Jurkat, Clone E6-1 (cell line): ENCODE measurements around the gene HSPA4. TPM values are rescaled to one million over a fixed set of nuclear protein-coding genes. Genes with fewer than 3 reads are reported as not detected.
"Not testable (repeated sequence)": the region's sequence is repeated elsewhere in the genome, so short reads cannot be mapped to it uniquely, and the experiment has no call there.

Experiments
- DNase-seq: peaks from one replicate; pipeline ENCODE4 v3.0.0-alpha.2; 2011; ENCODE audit warnings: low read depth, low spot score
- H3K4me3 ChIP-seq: 2 replicates; pipeline ENCODE4 v1.5.1; 2011; ENCODE audit warnings: mild to moderate bottlenecking, low read length, control low read depth, moderate library complexity
- polyA plus RNA-seq: library from polyadenylated mRNA; unstranded; fragments of >200 nt; gene quantifications from one replicate; pipeline ENCODE4 v1.2.1, GENCODE V29; 2012; ENCODE audit warnings: missing spikeins; ENCODE audit not compliant: insufficient read length, insufficient read depth

HSPA4 gene
- 222 TPM for polyA plus RNA-seq

DNA sequence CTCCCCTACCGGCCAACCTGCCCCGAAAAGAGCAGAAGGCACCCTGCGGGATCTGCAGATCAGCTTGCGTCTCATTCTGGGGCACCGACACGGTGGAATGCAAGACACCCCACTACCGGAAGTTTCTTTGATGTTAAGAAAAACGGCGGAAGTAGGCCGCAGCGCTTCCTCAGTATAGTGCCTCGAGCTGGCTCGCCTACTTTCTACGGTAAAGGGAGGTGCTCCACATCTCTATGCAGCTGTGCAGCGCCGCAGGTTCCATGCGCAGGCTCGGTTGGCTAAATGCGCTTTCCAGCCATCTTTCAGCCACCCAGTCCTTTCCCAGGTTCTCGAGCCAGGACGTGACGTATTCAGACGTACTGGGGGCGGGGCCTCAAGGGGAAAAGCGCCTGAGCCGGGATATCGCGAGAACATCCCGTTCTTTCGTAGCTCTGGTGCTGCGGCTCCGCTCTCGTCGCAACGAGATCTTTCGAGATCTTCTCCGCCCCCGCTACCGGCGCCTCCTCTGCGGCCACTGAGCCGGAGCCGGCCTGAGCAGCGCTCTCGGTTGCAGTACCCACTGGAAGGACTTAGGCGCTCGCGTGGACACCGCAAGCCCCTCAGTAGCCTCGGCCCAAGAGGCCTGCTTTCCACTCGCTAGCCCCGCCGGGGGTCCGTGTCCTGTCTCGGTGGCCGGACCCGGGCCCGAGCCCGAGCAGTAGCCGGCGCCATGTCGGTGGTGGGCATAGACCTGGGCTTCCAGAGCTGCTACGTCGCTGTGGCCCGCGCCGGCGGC, at the start of gene HSPA4:
HSPA4 (plus strand) TSS at position 472 of the 775 bp plus-strand sequence; CDS start at position 710, 238 bp downstream.
- peak; percentile 99 for DNase-seq
- peak within 1 kb of the TSS; percentile 99 for H3K4me3 ChIP-seq

DNA sequence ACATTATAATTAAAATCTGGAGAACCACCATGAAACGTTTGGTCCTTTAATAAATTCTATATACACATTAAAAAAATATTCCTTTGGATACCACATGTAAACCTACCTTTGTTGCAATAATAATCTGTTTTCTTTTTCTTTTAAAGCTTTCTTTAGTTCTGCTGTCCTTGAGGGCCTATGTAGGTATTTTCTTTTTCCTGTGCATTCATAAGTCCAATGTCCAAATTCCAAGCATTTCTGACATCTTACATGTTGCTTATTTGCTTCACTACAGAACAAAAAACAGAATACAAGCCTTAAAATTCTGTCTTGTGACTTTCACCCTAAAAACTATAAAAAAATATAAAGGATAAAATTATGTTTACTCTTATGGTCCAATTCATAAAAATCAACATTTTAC, 45.2 kb upstream of the HSPA4 start:
- H3K4me3 ChIP-seq, result no peak overlapping the region
- no peak for DNase-seq

DNA sequence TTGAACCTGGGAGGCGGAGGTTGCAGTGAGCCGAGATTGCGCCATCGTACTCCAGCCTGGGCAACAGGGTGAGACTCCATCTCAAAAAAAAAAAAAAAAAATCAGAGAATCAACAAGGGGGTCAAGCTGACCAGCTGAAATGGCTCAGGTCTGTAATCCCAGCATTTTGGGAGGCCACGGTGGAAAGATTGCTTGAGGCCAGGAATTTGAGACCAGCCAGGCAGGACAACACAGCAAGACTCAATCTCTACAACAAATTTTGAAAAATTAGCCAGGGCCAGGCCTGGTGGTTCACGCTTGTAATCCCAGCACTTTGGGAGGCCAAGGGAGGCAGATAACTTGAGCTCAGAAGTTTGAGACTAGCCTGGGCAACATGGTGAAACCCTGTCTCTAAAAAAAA, 43.4 kb upstream of the HSPA4 start:
- H3K4me3 ChIP-seq, DNase-seq: not testable (repeated sequence)

DNA sequence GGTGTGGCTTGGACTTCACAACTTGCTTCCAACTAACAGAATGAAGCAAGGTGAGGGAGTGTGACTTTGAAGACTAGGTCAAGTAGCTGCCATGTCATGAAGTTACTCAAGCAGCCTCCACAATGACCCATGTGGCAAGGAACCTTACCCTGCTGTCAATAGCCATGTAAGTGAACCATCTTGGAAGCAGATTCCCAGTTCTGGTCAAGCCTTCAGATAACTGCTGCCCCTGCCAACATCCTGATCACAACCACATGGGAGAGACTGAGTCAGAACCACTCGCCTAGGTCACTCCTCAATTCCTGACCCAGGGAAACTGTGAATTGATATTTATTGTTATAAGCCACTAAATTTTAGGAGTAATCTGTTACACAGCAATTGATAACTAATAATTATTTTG, 36.3 kb upstream of the HSPA4 start:
- no peak for DNase-seq
- no peak overlapping the region for H3K4me3 ChIP-seq

DNA sequence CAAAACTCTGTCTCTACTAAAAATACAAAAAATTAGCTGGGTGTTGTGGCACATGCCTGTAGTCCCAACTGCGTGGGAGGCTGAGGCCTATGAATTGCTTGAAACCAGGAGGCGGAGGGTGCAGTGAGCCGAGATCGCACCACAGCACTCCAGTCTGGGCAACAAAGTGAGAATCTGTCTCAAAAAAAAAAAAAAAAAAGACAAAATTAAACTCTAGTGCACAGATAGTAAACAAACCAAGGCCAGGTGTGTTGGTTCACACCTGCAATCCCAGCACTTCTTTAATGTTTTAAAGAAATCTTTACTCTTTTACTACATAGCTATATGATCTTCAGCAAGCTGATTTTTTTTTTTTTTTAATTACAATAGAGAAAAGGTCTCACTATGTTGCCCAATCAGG, 33.8 kb upstream of the HSPA4 start:
- no peak overlapping the region for H3K4me3 ChIP-seq
- no peak for DNase-seq

DNA sequence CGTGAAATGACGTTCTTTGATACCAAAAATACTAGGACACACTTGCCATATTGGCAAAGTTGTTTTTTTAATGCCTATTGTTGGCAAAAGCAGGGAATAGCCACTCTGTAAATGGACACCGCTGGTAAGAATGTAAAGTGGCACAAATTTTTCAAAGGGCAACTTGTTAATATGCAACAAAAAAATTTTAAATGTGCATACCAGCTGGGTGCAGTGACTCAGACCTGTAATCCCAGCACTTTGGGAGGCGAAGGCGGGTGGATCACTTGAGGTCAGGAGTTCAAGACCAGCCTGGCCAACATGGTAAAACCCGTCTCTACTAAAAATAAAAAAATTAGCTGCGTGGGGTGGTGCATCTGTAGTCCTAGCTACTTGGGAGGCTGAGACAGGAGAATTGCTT, 32.3 kb upstream of the HSPA4 start:
- DNase-seq, H3K4me3 ChIP-seq: not testable (repeated sequence)

DNA sequence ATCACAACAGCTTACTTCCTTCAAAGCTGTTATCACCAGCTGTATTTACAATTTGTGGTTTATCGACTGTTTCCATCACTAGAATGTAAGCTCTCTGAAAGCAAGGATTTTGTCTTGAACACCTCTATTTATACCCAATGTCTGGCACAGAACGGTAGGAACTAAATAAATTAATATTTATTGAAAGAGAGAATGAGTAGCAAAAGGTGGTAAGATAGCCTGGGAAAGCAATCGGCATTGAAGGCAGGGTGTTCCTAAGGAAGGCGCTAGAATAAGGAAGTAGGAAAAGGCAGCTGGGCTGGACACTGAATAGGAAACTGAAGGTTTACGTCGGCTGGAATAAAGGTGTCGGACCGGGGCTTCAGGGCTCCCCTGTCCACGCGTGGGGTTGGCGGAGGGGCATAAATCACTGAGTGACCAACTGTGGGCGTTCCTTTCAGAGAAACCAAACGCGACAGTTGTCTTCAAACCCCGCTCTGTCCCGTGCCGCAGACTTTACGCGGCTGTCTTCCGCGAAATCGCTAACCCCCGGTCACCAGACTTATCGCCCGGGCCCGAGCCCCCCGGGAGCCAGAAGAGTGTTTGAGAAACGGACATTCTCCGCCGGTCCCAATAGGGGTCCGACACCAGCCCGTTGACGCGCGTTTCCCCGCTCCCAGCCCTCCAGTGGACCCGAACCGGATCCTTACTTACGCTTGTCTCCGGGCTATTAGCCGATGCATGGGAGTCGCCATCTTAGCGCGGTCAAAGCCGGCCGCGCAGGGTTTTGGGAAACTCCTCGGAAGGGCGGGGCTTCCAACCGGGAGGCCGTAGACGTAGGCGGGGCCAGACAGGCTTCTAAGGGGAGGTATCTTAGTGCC, 25.8 kb upstream of the HSPA4 start, which contains the start of gene ZCCHC10:
ZCCHC10 (minus strand) TSS at position 746 of the 860 bp plus-strand sequence; CDS start at position 734, 12 bp downstream.
- peak; percentile 90 for DNase-seq
- H3K4me3 ChIP-seq, result peak within 1 kb of the TSS; percentile 98

DNA sequence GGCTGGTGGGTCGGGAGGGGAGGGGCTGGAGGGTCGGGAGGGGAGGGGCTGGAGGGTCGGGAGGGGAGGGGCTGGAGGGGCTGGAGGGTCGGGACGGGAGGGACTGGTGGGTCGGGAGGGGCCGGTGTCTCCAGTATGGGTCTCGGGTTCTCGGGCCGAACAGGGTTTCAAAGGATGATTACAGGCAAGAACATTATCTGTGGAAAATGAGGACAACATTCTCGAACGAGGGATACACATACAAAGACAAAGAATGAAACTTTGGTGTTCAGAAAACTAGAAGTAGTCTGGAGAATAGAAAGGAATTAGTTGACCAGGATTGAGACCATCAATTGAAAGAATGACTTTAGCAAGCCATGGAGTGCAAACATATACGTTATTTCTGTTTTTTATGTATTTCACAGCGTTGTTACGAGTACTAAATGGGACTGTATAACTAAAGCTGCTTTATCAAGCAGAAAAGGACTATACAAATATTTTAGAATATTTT, 25.1 kb upstream of the HSPA4 start:
- peak overlapping the region; percentile 98 for H3K4me3 ChIP-seq
- no peak for DNase-seq

DNA sequence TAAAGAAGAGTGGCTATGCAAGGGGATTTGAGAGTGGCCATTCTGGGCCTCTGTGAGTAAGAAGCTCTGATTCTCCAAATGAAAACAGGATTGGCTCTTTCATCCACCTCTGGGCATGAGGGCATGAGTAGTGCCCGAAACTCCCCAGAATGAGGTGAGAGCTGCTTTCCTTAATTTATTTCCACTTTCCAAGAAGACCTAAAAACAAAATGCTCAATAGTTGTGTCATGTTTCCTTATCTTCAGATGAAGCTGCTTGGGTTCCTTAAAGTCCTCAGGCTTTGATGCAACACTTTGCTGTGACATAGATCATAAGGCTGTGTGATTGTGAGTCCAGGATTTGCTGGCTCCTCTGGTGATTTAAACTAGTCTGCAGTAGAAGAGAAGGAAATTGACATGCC, 22.4 kb upstream of the HSPA4 start:
- DNase-seq, result no peak
- H3K4me3 ChIP-seq, result no peak overlapping the region

DNA sequence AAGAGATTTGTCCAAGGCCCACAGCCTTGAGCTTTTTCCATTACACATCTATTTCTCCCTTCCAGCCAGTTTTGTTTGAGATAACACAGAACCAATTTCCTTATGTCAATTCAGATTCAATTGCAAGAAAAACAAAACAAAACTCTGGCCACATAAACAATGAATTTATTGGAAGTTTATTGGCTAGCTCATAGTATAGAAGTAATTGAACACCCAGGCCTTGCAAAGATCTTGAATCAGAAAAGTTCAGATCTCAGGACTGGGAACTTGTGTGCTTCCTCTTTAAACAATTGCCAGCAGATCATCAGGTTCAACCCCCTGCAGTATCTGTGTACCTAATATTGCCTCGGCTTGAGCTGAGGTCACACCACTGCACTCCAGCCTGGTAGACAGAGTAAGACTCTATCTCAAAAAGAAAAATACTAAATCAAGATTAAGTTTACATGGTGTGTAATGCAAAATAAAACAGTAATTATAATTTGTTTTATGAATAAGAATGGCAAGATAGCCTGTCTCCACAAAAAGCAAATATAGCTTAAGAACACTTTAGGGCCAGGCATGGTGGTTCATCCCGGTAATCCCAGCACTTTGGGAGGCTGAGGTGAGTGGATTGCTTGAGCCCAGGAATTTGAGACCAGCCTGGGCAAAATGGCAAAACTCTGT, 21.3 kb upstream of the HSPA4 start:
- no peak for DNase-seq
- no peak overlapping the region for H3K4me3 ChIP-seq

DNA sequence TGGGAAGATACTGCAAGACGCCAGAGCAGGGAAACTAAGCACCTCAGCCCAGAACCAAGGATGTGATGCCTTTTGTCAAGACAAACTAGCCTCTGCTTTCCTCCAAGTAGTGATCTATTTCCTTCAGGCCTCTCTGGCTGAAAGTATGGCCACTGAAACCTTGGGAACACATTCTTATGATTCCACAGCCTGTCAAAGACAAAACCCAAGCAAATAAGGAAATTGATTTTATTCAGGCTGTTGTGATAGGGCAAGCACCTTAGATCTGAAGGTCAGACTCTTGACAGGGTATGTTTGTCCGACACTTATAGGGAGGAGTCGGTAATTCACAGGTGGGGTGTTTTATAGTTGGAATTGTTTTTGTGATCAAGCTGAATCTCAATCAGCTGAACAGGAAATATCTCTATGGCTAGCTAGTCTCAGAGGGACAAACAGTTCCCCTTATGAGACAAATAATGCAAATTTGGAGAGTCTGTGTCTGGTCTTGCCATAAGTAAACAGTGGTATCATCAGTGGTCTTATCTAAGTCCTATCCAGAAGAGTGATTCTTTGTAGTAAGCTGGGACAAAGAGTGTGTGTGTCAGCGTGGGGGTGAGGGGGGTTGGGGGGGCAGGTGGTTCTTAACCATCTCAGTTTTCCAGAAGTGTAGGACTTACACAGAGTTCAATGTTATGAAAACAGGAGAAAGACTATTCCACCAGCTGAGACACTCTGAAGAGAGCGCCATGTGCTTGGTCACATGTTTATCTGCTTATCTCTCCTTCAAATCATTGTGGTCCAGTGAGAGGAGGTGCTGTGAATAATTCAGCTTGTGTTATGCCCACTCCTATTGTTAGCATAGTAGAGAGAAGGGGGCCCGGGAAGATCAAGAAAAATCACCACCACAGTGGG, 18.7 kb upstream of the HSPA4 start:
- H3K4me3 ChIP-seq, result no peak overlapping the region
- DNase-seq, result no peak

DNA sequence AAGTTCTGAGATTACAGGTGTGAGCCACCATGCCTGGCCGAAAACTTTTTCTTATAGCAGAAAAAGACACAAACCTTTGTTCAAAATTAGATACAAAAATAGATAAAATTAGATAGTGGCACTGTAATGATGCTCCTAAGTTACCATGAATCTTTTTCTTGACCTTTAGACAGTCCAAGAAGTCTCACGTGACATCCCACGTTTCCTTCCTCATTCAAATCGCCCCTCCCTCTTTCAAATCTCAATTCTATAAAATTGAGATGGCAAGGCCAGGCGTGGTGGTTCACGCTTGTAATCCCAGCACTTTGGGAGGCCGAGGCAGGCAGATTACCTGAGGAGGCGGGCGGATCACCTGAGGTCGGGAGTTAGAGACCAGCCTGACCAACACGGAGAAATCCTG, 17.7 kb upstream of the HSPA4 start:
- H3K4me3 ChIP-seq, result no peak overlapping the region
- no peak for DNase-seq

DNA sequence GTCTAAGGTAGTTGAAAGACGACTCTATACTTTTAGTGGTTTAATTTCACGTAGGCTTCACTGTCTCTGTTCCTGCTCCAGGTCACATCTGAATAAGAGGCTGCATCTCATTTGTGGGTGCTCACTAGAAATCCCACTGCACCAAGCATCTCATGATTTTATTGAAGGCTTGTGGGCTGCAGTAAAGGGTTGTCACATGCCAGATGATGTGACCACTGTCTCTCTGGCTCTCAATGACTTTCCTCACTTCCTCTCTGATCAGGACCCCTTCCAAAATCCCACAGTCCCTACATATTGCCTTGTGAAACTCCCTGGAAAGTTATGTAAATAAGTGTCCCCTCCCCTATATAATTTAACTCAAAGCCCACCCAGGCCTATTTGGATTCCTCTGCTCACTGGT, 16.6 kb upstream of the HSPA4 start:
- no peak overlapping the region for H3K4me3 ChIP-seq

DNA sequence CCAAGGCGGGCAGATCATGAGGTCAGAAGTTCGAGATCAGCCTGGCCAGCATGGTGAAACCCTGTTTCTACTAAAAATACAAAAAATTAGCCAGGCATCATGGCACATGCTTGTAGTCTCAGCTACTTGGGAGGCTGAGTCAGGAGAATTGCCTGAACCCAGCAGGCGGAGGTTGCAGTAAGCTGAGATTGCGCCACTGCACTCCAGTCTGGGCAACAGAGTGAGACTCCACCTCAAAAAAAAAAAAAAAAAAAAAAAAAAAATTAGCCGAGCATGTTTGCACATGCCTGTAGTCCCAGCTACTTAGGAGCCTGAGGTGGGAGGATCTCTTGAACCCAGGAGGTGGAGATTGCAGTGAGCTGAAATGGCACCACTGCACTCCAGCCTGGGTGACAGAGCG, 15.1 kb upstream of the HSPA4 start:
- DNase-seq, H3K4me3 ChIP-seq: not testable (repeated sequence)

More for the DNA sequence above, 16.6 kb upstream of the HSPA4 start:
- DNase-seq, result no peak

DNA sequence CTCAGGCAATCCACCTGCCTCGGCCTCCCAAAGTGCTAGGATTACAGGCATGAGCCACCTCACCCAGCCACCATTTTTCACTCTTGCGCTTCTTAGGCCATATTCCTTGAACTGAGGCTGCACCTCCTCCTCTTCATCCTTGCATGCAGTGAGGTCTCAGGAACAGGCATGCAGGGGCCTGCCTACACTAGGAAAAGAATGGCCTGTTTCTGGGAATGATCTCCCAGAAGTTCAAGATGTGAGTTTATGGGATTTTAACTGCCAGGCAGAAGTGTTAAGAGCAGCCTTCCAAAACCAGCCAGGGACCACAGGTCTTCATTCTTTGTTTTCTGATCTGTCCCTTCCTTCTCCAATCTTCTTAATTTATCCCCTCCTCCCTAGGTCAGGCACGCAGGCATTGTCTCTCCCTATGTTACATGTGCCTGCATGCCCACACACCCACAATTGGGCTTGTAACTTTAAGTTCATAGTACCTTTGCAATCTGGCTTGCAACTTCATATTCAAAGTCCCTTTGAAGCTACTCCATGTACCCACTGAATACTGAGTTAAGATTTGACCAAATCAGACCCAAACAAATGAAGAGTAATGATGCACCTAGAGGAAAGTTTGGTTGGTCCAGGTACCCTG, 10.5 kb upstream of the HSPA4 start:
- DNase-seq, result no peak
- H3K4me3 ChIP-seq, result no peak overlapping the region

DNA sequence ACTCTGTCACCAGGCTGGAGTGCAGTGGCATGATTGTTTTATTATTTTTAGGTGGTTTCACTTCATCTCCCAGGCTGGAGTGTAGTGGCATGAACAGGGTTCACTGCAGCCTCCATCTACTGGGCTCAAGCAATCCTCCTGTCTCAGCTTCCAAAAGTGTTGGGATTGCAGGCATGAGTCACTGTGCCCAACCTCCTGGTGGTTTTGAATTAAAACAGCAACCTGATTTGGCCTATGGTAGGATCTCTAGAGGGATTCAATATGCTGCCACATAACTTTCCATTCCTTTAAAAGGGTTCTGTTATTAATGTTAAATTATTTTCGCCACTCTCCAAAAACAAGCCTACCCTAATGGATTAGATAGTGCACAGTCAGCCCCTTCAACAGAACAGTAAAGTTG, 9.9 kb upstream of the HSPA4 start:
- H3K4me3 ChIP-seq, result no peak overlapping the region
- no peak for DNase-seq

DNA sequence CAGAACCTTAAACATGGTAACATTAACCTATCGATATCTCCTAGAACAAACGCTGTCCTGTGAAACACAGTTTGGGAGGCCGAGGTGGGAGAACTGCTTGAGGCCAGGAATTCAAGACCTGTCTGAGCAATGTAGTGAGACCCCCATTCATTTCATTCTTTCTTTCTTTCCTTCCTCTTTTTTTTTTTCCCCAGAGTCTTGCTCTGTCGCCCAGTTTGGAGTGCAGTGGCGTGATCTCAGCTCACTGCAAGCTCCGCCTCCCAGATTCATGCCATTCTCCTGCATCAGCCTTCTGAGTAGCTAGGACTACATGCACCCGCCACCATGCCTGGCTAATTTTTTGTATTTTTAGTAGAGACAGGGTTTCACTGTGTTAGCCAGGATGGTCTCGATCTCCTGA, 5.3 kb upstream of the HSPA4 start:
- DNase-seq, H3K4me3 ChIP-seq: not testable (repeated sequence)

DNA sequence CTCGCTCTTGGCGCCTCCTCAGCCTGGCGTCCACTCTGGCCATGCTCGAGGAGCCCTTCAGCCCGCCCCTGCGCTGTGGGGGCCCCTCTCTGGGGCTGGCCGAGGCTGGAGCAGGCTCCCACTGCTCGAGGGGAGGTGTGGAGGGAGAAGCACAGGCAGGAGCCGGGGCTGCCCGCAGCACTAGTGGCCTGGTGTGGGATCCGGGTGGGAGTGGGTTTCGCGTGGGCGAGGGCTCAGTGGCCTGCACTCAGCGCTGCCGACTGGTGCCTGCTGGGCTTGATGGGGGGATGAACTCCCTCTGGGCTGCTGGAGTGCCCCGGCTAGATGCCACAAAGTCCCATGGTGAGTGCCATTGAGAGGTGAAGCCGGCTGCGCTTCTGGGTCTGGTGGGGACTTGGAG, 4.4 kb upstream of the HSPA4 start:
- no peak overlapping the region for H3K4me3 ChIP-seq
- DNase-seq, result no peak
